HCT116 (cell line): ENCODE measurements around the gene FAM50B. TPM values are rescaled to one million over a fixed set of nuclear protein-coding genes. Genes with fewer than 3 reads are reported as not detected.

Experiments
- ATAC-seq: fragments of 200-7000 bp; cut with Tn5 transposase; 2 replicates; pipeline ENCODE4 v1.9.1; 2020; ENCODE audit warnings: mild to moderate bottlenecking, moderate library complexity
- BruUV-seq: library from RNA; stranded (reverse); fragments of 400-500 nt; replicated peaks from 2 replicates; lab custom pipeline; 2021; lab: Mats Ljungman, UMichigan
- CTCF ChIA-PET: fragments of 300-600 bp; sonication (Branson Sonifier 250); formaldehyde crosslinking; loops from one replicate; lab custom pipeline; 2021; ENCODE audit warnings: antibody characterized with exemption; lab: Charles Lee
- POLR2A ChIA-PET: fragments of 300-600, 350-600 bp; sonication (Branson Sonifier 250); formaldehyde crosslinking; loops from one replicate; lab custom pipeline; 2021; ENCODE audit warnings: antibody characterized with exemption; lab: Charles Lee
- RAD21 ChIA-PET, 2 experiments: fragments of 300-600 bp; sonication (Branson Sonifier 250); formaldehyde crosslinking; loops; one replicate each; lab custom pipeline; 2023; ENCODE audit warnings: low total read pairs in 2 of 2; ENCODE audit not compliant: uncharacterized antibody in 2 of 2, unreplicated experiment in 2 of 2, low non-redundant PET in 1 of 2; lab: Charles Lee
- DNase-seq: peaks from one replicate; pipeline ENCODE4 v3.0.0-alpha.2; 2010; ENCODE audit warnings: low read depth, low spot score
- H2AFZ ChIP-seq: fragments of 200-600 bp; shearing (Covaris generic), sonication (generic); 2 replicates; pipeline ENCODE4 v1.6.1; 2017; ENCODE audit warnings: low read depth, mixed run types, mixed read lengths, antibody characterized with exemption, low read length; ENCODE audit not compliant: poor library complexity, severe bottlenecking
- H3K27ac ChIP-seq: 2 replicates; pipeline ENCODE4 v1.5.1; 2012; ENCODE audit warnings: low read depth, low read length
- H3K27me3 ChIP-seq: fragments of 200-600 bp; sonication (generic); 2 replicates; pipeline ENCODE4 v1.6.1; 2016; ENCODE audit warnings: mixed run types, low read length, mixed read lengths; ENCODE audit not compliant: insufficient read depth
- H3K36me3 ChIP-seq, 2 experiments: fragments of 200-500 bp in 1 of 2; fragments of 200-600 bp in 1 of 2; sonication (Bioruptor generic) in 1 of 2; sonication (generic) in 1 of 2; 2 replicates each; pipeline versions ENCODE4 v1.5.1 to v1.6.1; 2014 to 2016; ENCODE audit warnings: low read length in 2 of 2, inconsistent platforms in 1 of 2, mixed read lengths in 1 of 2, mixed run types in 1 of 2; ENCODE audit not compliant: insufficient read depth in 2 of 2, control insufficient read depth in 1 of 2
- H3K4me1 ChIP-seq, 2 experiments: fragments of 200-600 bp in 1 of 2; sonication (generic) in 1 of 2; 2 replicates each; pipeline versions ENCODE4 v1.5.1 to v1.6.1; 2012 to 2017; ENCODE audit warnings: low read length in 2 of 2, inconsistent platforms in 1 of 2, mild to moderate bottlenecking in 1 of 2, mixed read lengths in 1 of 2, mixed run types in 1 of 2, moderate library complexity in 1 of 2; ENCODE audit not compliant: insufficient read depth in 2 of 2, control insufficient read depth in 1 of 2
- H3K4me2 ChIP-seq: fragments of 200-600 bp; sonication (generic); 2 replicates; pipeline ENCODE4 v1.6.1; 2017; ENCODE audit warnings: mixed run types, low read length, mixed read lengths
- H3K4me3 ChIP-seq, 2 experiments: fragments of 200-600 bp in 1 of 2; sonication (generic) in 1 of 2; replicated peaks in 1 of 2; 2 replicates each; pipeline ENCODE4 v1.5.1; 2011 to 2016; ENCODE audit warnings: low read length in 2 of 2, control low read depth in 1 of 2, low read depth in 1 of 2, mild to moderate bottlenecking in 1 of 2, mixed read lengths in 1 of 2, mixed run types in 1 of 2
- H3K79me2 ChIP-seq: fragments of 200-600 bp; sonication (generic); 2 replicates; pipeline ENCODE4 v1.6.1; 2017; ENCODE audit warnings: mild to moderate bottlenecking, mixed run types, low read length, moderate library complexity, mixed read lengths; ENCODE audit not compliant: insufficient read depth
- H3K9ac ChIP-seq: fragments of 200-600 bp; sonication (generic); 2 replicates; pipeline ENCODE4 v1.6.1; 2016; ENCODE audit warnings: low read length, mixed read lengths
- H3K9me2 ChIP-seq: fragments of 200-600 bp; sonication (generic), shearing (Covaris generic); 2 replicates; pipeline ENCODE4 v1.6.1; 2017; ENCODE audit warnings: mixed run types, mild to moderate bottlenecking, moderate library complexity; ENCODE audit not compliant: insufficient read depth
- H3K9me3 ChIP-seq, 2 experiments: fragments of 200-500 bp in 1 of 2; fragments of 200-600 bp in 1 of 2; sonication (Bioruptor generic) in 1 of 2; sonication (generic) in 1 of 2; 2 replicates each; pipeline ENCODE4 v1.6.1; 2014 to 2017; ENCODE audit warnings: low read length in 2 of 2, mixed read lengths in 2 of 2, inconsistent platforms in 1 of 2, low read depth in 1 of 2, mild to moderate bottlenecking in 1 of 2, mixed run types in 1 of 2, moderate library complexity in 1 of 2; ENCODE audit not compliant: control insufficient read depth in 1 of 2, insufficient read depth in 1 of 2
- H4K20me1 ChIP-seq: fragments of 200-600 bp; sonication (generic), shearing (Covaris generic); 2 replicates; pipeline ENCODE4 v1.6.1; 2017; ENCODE audit warnings: mixed run types, mild to moderate bottlenecking, moderate library complexity; ENCODE audit not compliant: insufficient read depth
- ATF3 ChIP-seq: IDR thresholded peaks from 2 replicates; pipeline ENCODE4 v1.6.1; 2012
- CBX3 ChIP-seq: IDR thresholded peaks from 2 replicates; pipeline ENCODE4 v1.6.1; 2012; ENCODE audit warnings: low read depth
- EZH2phosphoT487 ChIP-seq: fragments of 200-600 bp; IDR thresholded peaks from 2 replicates; pipeline ENCODE4 v1.6.1; 2018; ENCODE audit warnings: antibody characterized with exemption, borderline replicate concordance
- FOSL1 ChIP-seq: IDR thresholded peaks from 2 replicates; pipeline ENCODE4 v1.6.1; 2012; ENCODE audit warnings: low read depth
- JUND ChIP-seq: IDR thresholded peaks from 2 replicates; pipeline ENCODE4 v1.6.1; 2012
- POLR2A ChIP-seq: IDR thresholded peaks from 2 replicates; pipeline ENCODE4 v1.7.0; 2011; ENCODE audit warnings: borderline replicate concordance; ENCODE audit not compliant: insufficient read depth, insufficient read length; ENCODE audit errors: extremely low read depth
- SP1 ChIP-seq: IDR thresholded peaks from 2 replicates; pipeline ENCODE4 v1.6.1; 2012; ENCODE audit warnings: low read depth
- SRF ChIP-seq: IDR thresholded peaks from 2 replicates; pipeline ENCODE4 v1.6.1; 2012; ENCODE audit warnings: low read depth
- YY1 ChIP-seq: IDR thresholded peaks from 2 replicates; pipeline ENCODE4 v1.6.1; 2011; ENCODE audit warnings: low read length, low read depth, moderate library complexity, mild to moderate bottlenecking; ENCODE audit not compliant: insufficient replicate concordance; ENCODE audit errors: extremely low read depth
- ZBTB33 ChIP-seq: IDR thresholded peaks from 2 replicates; pipeline ENCODE4 v1.6.1; 2011; ENCODE audit warnings: mild to moderate bottlenecking, low read length, moderate library complexity; ENCODE audit not compliant: insufficient replicate concordance; ENCODE audit errors: extremely low read depth
- ZNF274 ChIP-seq: fragments of 200-500 bp; sonication (Bioruptor generic); IDR thresholded peaks from 2 replicates; pipeline ENCODE4 v1.6.1; 2014; ENCODE audit warnings: mild to moderate bottlenecking, low read depth, low read length, inconsistent platforms
- intact Hi-C: fragments of 100-400 bp; cut with micrococcal nuclease; formaldehyde crosslinking; loops from 2 replicates; pipeline ENCODE4 v1.10.0; 2022
- total RNA-seq: library from RNA; stranded (reverse); gene quantifications from one replicate; pipeline ENCODE4 v1.2.1, GENCODE V29; 2021; ENCODE audit not compliant: unreplicated experiment

FAM50B gene
- total RNA-seq, 1 experiment from 2014 or later, result 0.86 TPM

- Histone ChIP-seq H3K4me2 (no peak overlapping the region), H3K4me3 (no peak overlapping the region), H3K9me2 (no peaks in the 10 kb centered on the region), H3K9me3 (no peaks in the 10 kb centered on the region), H3K4me1 (no peaks in the 10 kb centered on the region), H3K36me3 (no peaks in the 10 kb centered on the region), H3K27me3 (no peaks in the 10 kb centered on the region), H4K20me1 (no peaks in the 10 kb centered on the region), H3K9ac (no peak overlapping the region), H2AFZ (no peak overlapping the region), H3K27ac (no peak overlapping the region), H3K79me2 (no peaks in the 10 kb centered on the region)
- ChIA-PET POLR2A (no interaction called here), RAD21 (no interaction called here), CTCF (no interaction called here)
- intact Hi-C loops, result no loop called here
- ATAC-seq (no peak), DNase-seq (no peak)
- BruUV-seq, result no TSS peak
- TF ChIP-seq JUND, result no peak
- TF ChIP-seq SRF, result no peak
- TF ChIP-seq EZH2phosphoT487, result no peak
- TF ChIP-seq ZBTB33, result no peak
- TF ChIP-seq ATF3, result no peak
- TF ChIP-seq SP1, result no peak
- TF ChIP-seq CBX3, result no peak
- no peak for TF ChIP-seq FOSL1
- no peak for TF ChIP-seq YY1
- TF ChIP-seq POLR2A, result no peak
Measured at GRCh38 chr6:3871515-3871914, 22.3 kb downstream of the FAM50B start.

- Histone ChIP-seq H3K9ac (no peak overlapping the region), H3K4me2 (no peak overlapping the region), H3K9me3 (no peaks in the 10 kb centered on the region), H2AFZ (no peak overlapping the region), H4K20me1 (no peaks in the 10 kb centered on the region), H3K36me3 (no peaks in the 10 kb centered on the region), H3K4me1 (no peaks in the 10 kb centered on the region), H3K79me2 (no peaks in the 10 kb centered on the region), H3K9me2 (no peaks in the 10 kb centered on the region), H3K4me3 (no peak overlapping the region), H3K27ac (no peak overlapping the region), H3K27me3 (no peaks in the 10 kb centered on the region)
- RAD21 ChIA-PET, result no interaction called here
- intact Hi-C loops, result no loop called here
- BruUV-seq, result no TSS peak
- DNase-seq (no peak), ATAC-seq (no peak)
- CTCF ChIA-PET, result no interaction called here
- POLR2A ChIA-PET, result no interaction called here
- TF ChIP-seq FOSL1, result no peak
- no peak for TF ChIP-seq ZNF274
Measured at GRCh38 chr6:3871939-3872338, 22.8 kb downstream of the FAM50B start.
